ENCODE measurements around the gene NCKAP5.

NCKAP5 gene

GRCh38 chr2:133498662-133499585, 69.3 kb downstream of the NCKAP5 start:
- in situ Hi-C loops (cut with MboI; ENCODE audit: low sequenced_read_pairs) = no loop called here

GRCh38 chr2:133497951-133498565, 70.2 kb downstream of the NCKAP5 start:
- in situ Hi-C loops (cut with MboI; ENCODE audit: low sequenced_read_pairs) = no loop called here

GRCh38 chr2:133497270-133497893, 70.9 kb downstream of the NCKAP5 start:
- in situ Hi-C loops (cut with MboI; ENCODE audit: low sequenced_read_pairs) = no loop called here

GRCh38 chr2:133496501-133497269, 71.6 kb downstream of the NCKAP5 start:
- in situ Hi-C loops (cut with MboI; ENCODE audit: low sequenced_read_pairs) = no loop called here

- in situ Hi-C loops (cut with MboI; ENCODE audit: low sequenced_read_pairs) = no loop called here
Measured at GRCh38 chr2:133495226-133495625, 73.0 kb downstream of the NCKAP5 start.

GRCh38 chr2:133492719-133493380, 75.4 kb downstream of the NCKAP5 start:
- in situ Hi-C loops (cut with MboI; ENCODE audit: low sequenced_read_pairs) = no loop called here

GRCh38 chr2:133490411-133490980, 77.8 kb downstream of the NCKAP5 start:
- in situ Hi-C loops (cut with MboI; ENCODE audit: low sequenced_read_pairs) = no loop called here

- in situ Hi-C loops (cut with MboI; ENCODE audit: low sequenced_read_pairs) = no loop called here
Measured at GRCh38 chr2:133489641-133490410, 78.4 kb downstream of the NCKAP5 start.

GRCh38 chr2:133489146-133489545, 79.1 kb downstream of the NCKAP5 start:
- in situ Hi-C loops (cut with MboI; ENCODE audit: low sequenced_read_pairs) = no loop called here

- in situ Hi-C loops (cut with MboI; ENCODE audit: low sequenced_read_pairs) = no loop called here
Measured at GRCh38 chr2:133486771-133487191, 81.5 kb downstream of the NCKAP5 start.

GRCh38 chr2:133485868-133486267, 82.4 kb downstream of the NCKAP5 start:
- in situ Hi-C loops (cut with MboI; ENCODE audit: low sequenced_read_pairs) = no loop called here

- in situ Hi-C loops (cut with MboI; ENCODE audit: low sequenced_read_pairs) = no loop called here
Measured at GRCh38 chr2:133484784-133485183, 83.5 kb downstream of the NCKAP5 start.

GRCh38 chr2:133484106-133484505, 84.2 kb downstream of the NCKAP5 start:
- in situ Hi-C loops (cut with MboI; ENCODE audit: low sequenced_read_pairs) = no loop called here

GRCh38 chr2:133483181-133483580, 85.1 kb downstream of the NCKAP5 start:
- in situ Hi-C loops (cut with MboI; ENCODE audit: low sequenced_read_pairs) = no loop called here

GRCh38 chr2:133480707-133481429, 87.4 kb downstream of the NCKAP5 start:
- in situ Hi-C loops (cut with MboI; ENCODE audit: low sequenced_read_pairs) = no loop called here

- in situ Hi-C loops (cut with MboI; ENCODE audit: low sequenced_read_pairs) = no loop called here
Measured at GRCh38 chr2:133477616-133477990, 90.7 kb downstream of the NCKAP5 start.

- in situ Hi-C loops (cut with MboI; ENCODE audit: low sequenced_read_pairs) = no loop called here
Measured at GRCh38 chr2:133476931-133477615, 91.2 kb downstream of the NCKAP5 start.

- in situ Hi-C loops (cut with MboI; ENCODE audit: low sequenced_read_pairs) = no loop called here
Measured at GRCh38 chr2:133476286-133476685, 92.0 kb downstream of the NCKAP5 start.
